Keratinocyte (primary cell): Measurements from ENCODE around the gene DUSP7.

Source experiments
- CTCF ChIP-seq, 3 experiments: IDR thresholded peaks in 1 of 3; conservative IDR thresholded peaks in 1 of 3; optimal IDR thresholded peaks in 1 of 3; 2 replicates in 2 of 3; 3 replicates in 1 of 3; pipeline versions ENCODE3 to v1.5.1; 2011; ENCODE audit warnings: low read length in 3 of 3, mild to moderate bottlenecking in 3 of 3, moderate library complexity in 2 of 3, control low read depth in 1 of 3, inconsistent platforms in 1 of 3; ENCODE audit not compliant: insufficient read depth in 2 of 3; ENCODE audit errors: extremely low read depth in 1 of 3
- EZH2 ChIP-seq: IDR thresholded peaks from one replicate; pipeline ENCODE4 v1.6.1; 2012; ENCODE audit warnings: inconsistent platforms, mild to moderate bottlenecking, low read length, moderate library complexity

GRCh38 chr3:52015438-52016228 is 40.7 kb downstream of the DUSP7 start:
- TF ChIP-seq EZH2 (no peak), CTCF (optimal IDR thresholded peaks at IDR 0.05 in 1 of 3, IDR thresholded peaks at IDR 0.05 in 1 of 3, conservative IDR thresholded peaks at IDR 0.05 in 1 of 3; ENCODE audit: extremely low read depth in 1 of 3, insufficient read depth in 2 of 3, low read length in 3 of 3) (no peak)
